Measurements from ENCODE around the gene PNCK.
"Not testable (repeated sequence)": the region's sequence is repeated elsewhere in the genome, so short reads cannot be mapped to it uniquely, and the experiment has no call there.

PNCK gene

GRCh38 chrX:153697924-153698865 lies 24.6 kb upstream of the PNCK start:
- no peak for DNase-seq

- DNase-seq: not testable (repeated sequence)
Measured at GRCh38 chrX:153696986-153697722, 23.5 kb upstream of the PNCK start.

GRCh38 chrX:153696538-153696937 lies 22.9 kb upstream of the PNCK start:
- not testable (repeated sequence) for DNase-seq

- no peak for DNase-seq
Measured at GRCh38 chrX:153696100-153696499, 22.5 kb upstream of the PNCK start.

- no peak for DNase-seq
Measured at GRCh38 chrX:153694687-153695270, 21.2 kb upstream of the PNCK start.

GRCh38 chrX:153694256-153694655 lies 20.6 kb upstream of the PNCK start:
- DNase-seq: not testable (repeated sequence)

GRCh38 chrX:153693216-153694086 lies 19.8 kb upstream of the PNCK start:
- no peak for DNase-seq

- DNase-seq: no peak
Measured at GRCh38 chrX:153692611-153693156, 19.1 kb upstream of the PNCK start.

- DNase-seq: no peak
Measured at GRCh38 chrX:153692003-153692402, 18.4 kb upstream of the PNCK start.

- DNase-seq: not testable (repeated sequence)
Measured at GRCh38 chrX:153691032-153691827, 17.6 kb upstream of the PNCK start.

- no peak for DNase-seq
Measured at GRCh38 chrX:153690466-153690865, 16.9 kb upstream of the PNCK start.

- no peak for DNase-seq
Measured at GRCh38 chrX:153689654-153690465, 16.2 kb upstream of the PNCK start.

GRCh38 chrX:153688911-153689590 lies 15.4 kb upstream of the PNCK start:
- no peak for DNase-seq

- DNase-seq: no peak
Measured at GRCh38 chrX:153688506-153688905, 14.9 kb upstream of the PNCK start.

- no peak for DNase-seq
Measured at GRCh38 chrX:153688071-153688470, 14.5 kb upstream of the PNCK start.

GRCh38 chrX:153687121-153688039 lies 13.8 kb upstream of the PNCK start, which contains the start of gene SLC6A8:
SLC6A8 (plus strand) TSS chrX:153687926; CDS start chrX:153688575, 649 bp downstream.
- no peak for DNase-seq

- DNase-seq: no peak
Measured at GRCh38 chrX:153686711-153687110, 13.1 kb upstream of the PNCK start.

All from DMS153 (cell line).